HL-60 (cell line): ENCODE measurements around the gene PAPPA2.

Experiments
- CTCF ChIP-seq: IDR thresholded peaks from one replicate; pipeline ENCODE4 v1.5.1; 2011; ENCODE audit warnings: low read length, control low read depth, inconsistent platforms; ENCODE audit not compliant: insufficient read depth
- GABPA ChIP-seq: IDR thresholded peaks from 2 replicates; pipeline ENCODE4 v1.6.1; 2012; ENCODE audit warnings: low read depth
- POLR2AphosphoS5 ChIP-seq: IDR thresholded peaks from 2 replicates; pipeline ENCODE4 v1.6.1; 2012; ENCODE audit warnings: low read depth
- REST ChIP-seq: IDR thresholded peaks from 2 replicates; pipeline ENCODE4 v1.6.1; 2012; ENCODE audit warnings: low read depth; ENCODE audit not compliant: insufficient replicate concordance
- SPI1 ChIP-seq: IDR thresholded peaks from 2 replicates; pipeline ENCODE4 v1.6.1; 2012; ENCODE audit warnings: low read depth, mild to moderate bottlenecking, borderline replicate concordance

DNA sequence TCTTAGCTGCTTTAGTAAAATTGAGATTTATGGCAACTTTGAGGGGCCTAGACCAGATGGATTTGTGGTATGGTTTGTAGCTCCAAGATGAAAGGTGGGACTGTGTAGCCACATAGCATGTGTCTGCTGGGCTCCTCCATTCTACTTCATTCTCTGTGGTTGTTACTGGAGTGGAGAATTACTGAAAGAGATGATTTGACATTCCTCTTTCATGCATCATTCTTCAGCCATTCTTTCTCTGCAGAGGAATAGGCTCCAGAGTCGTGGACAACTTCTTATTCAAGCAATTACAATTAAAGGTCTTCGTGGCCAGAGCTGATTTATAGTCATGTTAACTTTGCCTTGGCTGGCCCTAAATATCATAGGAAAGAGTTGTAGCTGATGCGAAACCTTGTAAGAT, 328.9 kb downstream of the PAPPA2 start:
- no peak for TF ChIP-seq CTCF
- no peak for TF ChIP-seq REST
- no peak for TF ChIP-seq POLR2AphosphoS5
- no peak for TF ChIP-seq SPI1
- TF ChIP-seq GABPA, result no peak
